Thymus (tissue), 14 donors: ENCODE data around the gene RPGRIP1L. TPM values are rescaled to one million over a fixed set of nuclear protein-coding genes. Genes with fewer than 3 reads are reported as not detected.

Source experiments
- DNase-seq, 9 donors: peaks; one replicate each; pipeline ENCODE4 v3.0.0-alpha.2; 2013; ENCODE audit warnings: low spot score in 9 of 9, low read depth in 6 of 9, missing footprints in 1 of 9
- H3K27ac ChIP-seq, 2 donors: one replicate each; pipeline ENCODE4 v1.5.1; 2013; ENCODE audit warnings: control low read depth in 1 of 2, low read depth in 1 of 2, low read length in 1 of 2, mild to moderate bottlenecking in 1 of 2, moderate library complexity in 1 of 2
- H3K27me3 ChIP-seq, 2 donors: one replicate each; pipeline ENCODE4 v1.5.1; 2013; ENCODE audit warnings: low read length in 1 of 2; ENCODE audit not compliant: control insufficient read depth in 2 of 2, insufficient read depth in 1 of 2
- H3K36me3 ChIP-seq, 2 donors: one replicate each; pipeline ENCODE4 v1.5.1; 2013; ENCODE audit warnings: low read length in 1 of 2, mild to moderate bottlenecking in 1 of 2, moderate library complexity in 1 of 2; ENCODE audit not compliant: control insufficient read depth in 2 of 2, insufficient read depth in 2 of 2
- H3K4me1 ChIP-seq, 2 donors: one replicate each; pipeline ENCODE4 v1.5.1; 2013; ENCODE audit warnings: low read length in 2 of 2; ENCODE audit not compliant: control insufficient read depth in 2 of 2, insufficient read depth in 2 of 2
- H3K4me3 ChIP-seq, 2 donors: one replicate each; pipeline ENCODE4 v1.5.1; 2013; ENCODE audit warnings: low read length in 2 of 2, control low read depth in 1 of 2, mild to moderate bottlenecking in 1 of 2
- H3K9me3 ChIP-seq, 2 donors: one replicate each; pipeline ENCODE4 v1.5.1; 2013; ENCODE audit warnings: low read length in 1 of 2, mild to moderate bottlenecking in 1 of 2; ENCODE audit not compliant: control insufficient read depth in 2 of 2, insufficient read depth in 1 of 2
- WGBS: extraction: QIAGEN DNeasy Blood & Tissue Kit; methylation state at CpG from one replicate; pipeline ENCODE4 v1.1.7; 2013; 5-methylcytosine and 5-hydroxymethylcytosine counted together
- long read RNA-seq, 10 donors: transcript quantifications; one replicate each; lab custom pipeline, GENCODE V29; 2026
- polyA plus RNA-seq: library from polyadenylated mRNA; stranded (reverse); fragments of 200-250 nt; gene quantifications from one replicate; pipeline ENCODE4 v1.2.3, GENCODE V29; 2013
- total RNA-seq: library from RNA; stranded (reverse); fragments of 120-200 nt; gene quantifications from one replicate; pipeline ENCODE4 v1.2.4, GENCODE V29; 2013
- donor health status: healthy.

RPGRIP1L gene
- total RNA-seq = 4.6 TPM
- polyA plus RNA-seq = 1.8 TPM
- long read RNA-seq, donor 1 = 0 reads
- long read RNA-seq, donor 2 = 0 reads
- long read RNA-seq, donor 3, transcript RPGRIP1L-208 (3 exons, 893 nt) = major isoform, 6 of 6 reads
- long read RNA-seq, donor 3, partial matches to known transcripts = 0 of 6 reads
- long read RNA-seq, donor 3, other reads (novel, unspliced or antisense) = 0 of 6 reads
- long read RNA-seq, donor 4 = 0 reads
- long read RNA-seq, donor 5, partial matches to known transcripts = 0 of 2 reads
- long read RNA-seq, donor 5, other reads (novel, unspliced or antisense) = 0 of 2 reads
- long read RNA-seq, donor 6, partial matches to known transcripts = 0 of 2 reads
- long read RNA-seq, donor 6, other reads (novel, unspliced or antisense) = 0 of 2 reads
- long read RNA-seq, donor 7 = 0 reads
- long read RNA-seq, donor 8, partial matches to known transcripts = 0 of 1 reads
- long read RNA-seq, donor 8, other reads (novel, unspliced or antisense) = 0 of 1 reads
- long read RNA-seq, donor 9, partial matches to known transcripts = 0 of 2 reads
- long read RNA-seq, donor 9, other reads (novel, unspliced or antisense) = 0 of 2 reads
- long read RNA-seq, donor 10, partial matches to known transcripts = 0 of 1 reads
- long read RNA-seq, donor 10, other reads (novel, unspliced or antisense) = 0 of 1 reads

DNA sequence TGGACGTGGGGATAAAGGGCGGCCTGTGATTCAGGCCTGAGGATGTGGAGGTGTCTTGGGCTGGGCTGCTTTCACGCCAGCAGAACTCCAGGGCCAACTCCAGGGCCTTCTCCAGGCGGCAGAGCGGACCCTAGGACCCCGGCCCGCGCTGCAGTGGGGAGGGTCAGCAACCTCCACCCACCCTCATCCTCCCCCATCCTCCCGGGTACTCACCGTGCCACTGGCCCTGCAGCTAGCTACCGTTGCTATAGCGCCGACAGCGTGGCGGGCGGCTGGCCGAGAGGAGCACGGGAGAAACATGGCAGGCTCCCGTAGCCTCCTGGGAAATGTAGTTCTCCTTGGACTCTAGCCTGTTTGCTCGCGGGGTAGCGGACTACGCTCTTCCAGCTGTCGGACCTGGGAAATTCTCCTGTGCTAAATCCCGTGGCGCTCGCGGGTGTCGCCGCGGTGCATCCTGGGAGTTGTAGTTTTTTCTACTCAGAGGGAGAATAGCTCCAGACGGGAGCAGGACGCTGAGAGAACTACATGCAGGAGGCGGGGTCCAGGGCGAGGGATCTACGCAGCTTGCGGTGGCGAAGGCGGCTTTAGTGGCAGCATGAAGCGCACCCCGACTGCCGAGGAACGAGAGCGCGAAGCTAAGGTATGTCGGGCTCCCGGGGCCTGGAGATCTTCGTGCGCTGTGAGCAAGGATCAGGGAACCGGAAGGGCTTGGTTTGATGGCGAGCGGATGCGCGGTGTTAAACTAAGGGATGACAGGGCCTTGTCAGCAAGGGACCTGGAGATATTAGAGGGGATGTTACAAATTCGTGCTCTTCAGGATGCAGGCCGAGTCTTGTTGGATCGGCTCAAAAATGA, at the start of gene RPGRIP1L, which contains the start of gene FTO:
Gene RPGRIP1L, minus strand, starts transcription at position 270 of the 855 bp plus-strand sequence. CDS start 3,136 bp downstream, outside the sequence.
Gene FTO, plus strand, starts transcription at position 567 of the 855 bp plus-strand sequence.
- H3K36me3 ChIP-seq = no peaks in the 10 kb centered on the region
- peaks cover 0 to 7% of the 10 kb centered on the region in 2 donors for H3K4me1 ChIP-seq
- DNase-seq = peak; percentile 95 to 99 (median 97)
- WGBS = under 1% methylated on average over 57 of the region's 57 CpGs
- peak within 1 kb of the TSS in 1 of 2 donors; percentile 25 for H3K27ac ChIP-seq
- H3K27me3 ChIP-seq = no peaks in the 10 kb centered on the region
- no peaks in the 10 kb centered on the region for H3K9me3 ChIP-seq
- peak within 1 kb of the TSS; percentile 54 to 68 for H3K4me3 ChIP-seq

DNA sequence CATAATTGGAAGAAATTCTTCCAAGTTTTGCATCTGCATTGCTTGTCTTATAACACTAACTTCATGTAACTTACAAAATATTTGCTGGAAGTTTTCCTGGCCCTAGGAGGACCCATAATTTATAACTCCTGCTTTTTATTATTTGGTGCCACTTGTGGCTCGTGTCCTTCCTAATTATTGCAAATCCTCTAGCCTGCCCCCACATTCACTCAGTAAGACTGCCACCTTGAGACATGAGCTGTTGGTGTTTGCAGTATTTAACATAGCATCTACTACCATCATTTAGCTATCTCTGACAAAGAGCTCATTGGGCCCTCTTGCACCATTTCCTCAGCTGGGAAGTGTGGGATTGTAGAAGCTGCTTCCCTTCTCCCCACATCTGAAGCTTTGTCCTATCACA, 49.8 kb upstream of the RPGRIP1L start:
- Histone ChIP-seq H3K27me3 (no peaks in the 10 kb centered on the region), H3K4me1 (no peaks in the 10 kb centered on the region), H3K27ac (no peak overlapping the region), H3K9me3 (no peaks in the 10 kb centered on the region), H3K4me3 (no peak overlapping the region), H3K36me3 (no peaks in the 10 kb centered on the region)
- 93% methylated on average over 1 of the region's 1 CpG for WGBS
- DNase-seq = no peak

- 93% methylated on average over 1 of the region's 1 CpG for WGBS
- Histone ChIP-seq H3K4me3 (no peak overlapping the region), H3K9me3 (no peaks in the 10 kb centered on the region), H3K27me3 (no peaks in the 10 kb centered on the region), H3K27ac (no peak overlapping the region), H3K4me1 (no peaks in the 10 kb centered on the region), H3K36me3 (no peaks in the 10 kb centered on the region)
- DNase-seq = no peak
Measured at GRCh38 chr16:53752560-53752959, 48.9 kb upstream of the RPGRIP1L start.

GRCh38 chr16:53745753-53746266, 42.2 kb upstream of the RPGRIP1L start:
- DNase-seq = no peak
- Histone ChIP-seq H3K36me3 (no peaks in the 10 kb centered on the region), H3K4me1 (peaks cover 2 to 3% of the 10 kb centered on the region in 2 donors), H3K4me3 (no peak overlapping the region), H3K27me3 (no peaks in the 10 kb centered on the region), H3K9me3 (no peaks in the 10 kb centered on the region), H3K27ac (no peak overlapping the region)
- WGBS = 95% methylated on average over 4 of the region's 4 CpGs

GRCh38 chr16:53745086-53745485, 41.4 kb upstream of the RPGRIP1L start:
- WGBS = 86% methylated on average over 3 of the region's 3 CpGs
- no peak for DNase-seq
- no peaks in the 10 kb centered on the region for H3K27me3 ChIP-seq
- no peak overlapping the region for H3K27ac ChIP-seq
- no peaks in the 10 kb centered on the region for H3K36me3 ChIP-seq
- H3K9me3 ChIP-seq = no peaks in the 10 kb centered on the region
- H3K4me3 ChIP-seq = no peak overlapping the region
- peaks cover 2 to 3% of the 10 kb centered on the region in 2 donors for H3K4me1 ChIP-seq

DNA sequence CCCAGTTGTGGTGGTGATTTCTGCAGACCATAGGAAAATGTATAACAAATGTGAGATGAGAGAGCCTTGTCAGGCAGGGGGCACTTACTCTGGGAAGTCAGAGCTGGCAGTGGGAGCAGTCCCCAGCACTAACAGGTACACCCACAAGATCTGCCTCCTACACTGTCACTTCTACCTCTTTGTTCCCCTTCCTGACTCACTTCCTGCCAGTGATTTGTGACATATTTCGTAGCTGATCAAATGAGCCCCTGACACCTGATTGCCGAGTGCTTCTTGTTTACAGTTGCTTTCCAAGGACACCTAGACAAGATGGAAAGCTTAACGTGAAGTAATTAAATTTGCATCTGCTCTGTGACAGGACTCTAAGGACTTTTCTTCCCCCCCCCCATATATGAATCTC, 40.8 kb upstream of the RPGRIP1L start:
- H3K36me3 ChIP-seq = no peaks in the 10 kb centered on the region
- no peaks in the 10 kb centered on the region for H3K27me3 ChIP-seq
- no peaks in the 10 kb centered on the region for H3K9me3 ChIP-seq
- WGBS = 30% methylated on average over 3 of the region's 3 CpGs
- H3K27ac ChIP-seq = no peak overlapping the region
- peak in 8 of 9 donors; percentile 9 to 66 (median 30) for DNase-seq
- H3K4me1 ChIP-seq = peaks cover 2 to 3% of the 10 kb centered on the region in 2 donors
- H3K4me3 ChIP-seq = no peak overlapping the region

DNA sequence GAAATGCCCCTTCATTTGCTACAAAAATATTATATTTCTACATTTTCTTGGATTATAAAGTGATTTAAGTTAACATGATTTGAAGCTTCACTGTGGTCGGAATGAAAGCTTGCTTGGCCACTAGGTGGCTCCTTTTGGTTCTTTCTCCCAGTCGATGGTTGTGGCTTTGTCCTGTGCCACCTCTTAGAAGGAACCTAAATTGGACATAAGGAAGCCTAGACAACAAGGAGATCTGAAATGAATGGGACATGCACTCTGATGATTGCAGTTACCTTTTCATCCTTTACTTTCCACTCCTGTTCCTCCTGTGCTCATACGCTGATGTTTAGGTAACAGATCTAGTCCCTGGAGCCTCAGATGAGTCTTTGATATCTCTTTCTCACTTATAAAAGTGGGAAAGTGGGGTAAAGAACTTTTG, 39.5 kb upstream of the RPGRIP1L start:
- 73% methylated on average over 3 of the region's 3 CpGs for WGBS
- H3K4me1 ChIP-seq = peaks cover 2 to 3% of the 10 kb centered on the region in 2 donors
- H3K4me3 ChIP-seq = no peak overlapping the region
- H3K36me3 ChIP-seq = no peaks in the 10 kb centered on the region
- H3K27ac ChIP-seq = no peak overlapping the region
- DNase-seq = peak in 6 of 9 donors; percentile 4 to 43 (median 15)
- no peaks in the 10 kb centered on the region for H3K9me3 ChIP-seq
- no peaks in the 10 kb centered on the region for H3K27me3 ChIP-seq

GRCh38 chr16:53741546-53741945, 37.9 kb upstream of the RPGRIP1L start:
- Histone ChIP-seq H3K4me3 (no peak overlapping the region), H3K4me1 (peaks cover 2 to 3% of the 10 kb centered on the region in 2 donors), H3K9me3 (no peaks in the 10 kb centered on the region), H3K27me3 (no peaks in the 10 kb centered on the region), H3K27ac (no peak overlapping the region), H3K36me3 (no peaks in the 10 kb centered on the region)
- WGBS = 91% methylated on average over 2 of the region's 2 CpGs
- DNase-seq = no peak
